Body of pancreas (tissue), 4 donors: ENCODE data around the gene ARL8B. TPM values are rescaled to one million over a fixed set of nuclear protein-coding genes. Genes with fewer than 3 reads are reported as not detected.

Source experiments
- ATAC-seq: fragments of 150-250 bp; one replicate; pipeline ENCODE4 v1.9.1; 2016
- DNase-seq, 4 donors: peaks; one replicate each; pipeline ENCODE4 v3.0.0-alpha.2; 2019
- H3K27ac ChIP-seq, 4 donors: fragments of 200-600 bp; sonication (generic); 1 replicate in 3 of 4; 2 replicates in 1 of 4; pipeline versions ENCODE4 v1.5.1 to v1.6.1; 2016 to 2019; ENCODE audit warnings: mild to moderate bottlenecking in 1 of 4, mixed read lengths in 1 of 4, moderate library complexity in 1 of 4
- H3K27me3 ChIP-seq, 2 donors: fragments of 200-600 bp; sonication (generic); one replicate each; pipeline ENCODE4 v1.6.0; 2016; ENCODE audit warnings: mild to moderate bottlenecking in 1 of 2
- H3K36me3 ChIP-seq, 2 donors: fragments of 200-600 bp; sonication (generic); replicated peaks in 1 of 2; 2 replicates each; pipeline ENCODE4 v1.5.1; 2016; ENCODE audit warnings: low read depth in 2 of 2; ENCODE audit not compliant: insufficient read depth in 1 of 2
- H3K4me1 ChIP-seq: fragments of 200-600 bp; sonication (generic); one replicate; pipeline ENCODE4 v1.6.0; 2016
- H3K4me3 ChIP-seq, 2 donors: fragments of 200-600 bp; sonication (generic); 1 replicate in 1 of 2; 2 replicates in 1 of 2; pipeline ENCODE4 v1.5.1; 2016 to 2019
- H3K9me3 ChIP-seq, 3 donors: fragments of 200-600 bp; sonication (generic); 1 replicate in 2 of 3; 2 replicates in 1 of 3; pipeline ENCODE4 v1.5.1; 2016
- CTCF ChIP-seq, 7 experiments: fragments of 450-650 bp in 4 of 7; fragments of 200-600 bp in 3 of 7; sonication (generic) in 3 of 7; IDR thresholded peaks; one replicate each; pipeline ENCODE4 v1.5.1; 2016 to 2019; ENCODE audit warnings: antibody characterized with exemption in 7 of 7
- POLR2A ChIP-seq, 3 donors: fragments of 450-650 bp; IDR thresholded peaks; one replicate each; pipeline ENCODE4 v1.6.1; 2016; ENCODE audit warnings: antibody characterized with exemption in 3 of 3, mild to moderate bottlenecking in 2 of 3
- WGBS, 2 donors: methylation state at CpG; one replicate each; pipeline ENCODE4 v1.1.5; 2017; 5-methylcytosine and 5-hydroxymethylcytosine counted together
- intact Hi-C: fragments of 100-400 bp; cut with DNase I; formaldehyde crosslinking; loops from one replicate; pipeline ENCODE4 v1.15.1; 2023
- total RNA-seq, 2 donors: library from RNA; depleted of rRNA; stranded (reverse); fragments of >200 nt; gene quantifications; one replicate each; pipeline ENCODE4 v1.1.0, GENCODE V29; 2016

Gene ARL8B
- total RNA-seq, 2 donors from 2014 or later = 21.0 to 30.3 TPM

GRCh38 chr3:5214352-5214751, 92.3 kb downstream of the ARL8B start:
- intact Hi-C loops = no loop called here
- no peak overlapping the region for H3K4me3 ChIP-seq
- H3K27me3 ChIP-seq = no peaks in the 10 kb centered on the region
- ATAC-seq = no peak
- no peak for DNase-seq
- H3K36me3 ChIP-seq = peaks cover 15 to 61% of the 10 kb centered on the region in 2 donors
- no peak overlapping the region for H3K27ac ChIP-seq
- TF ChIP-seq POLR2A (IDR thresholded peaks at IDR 0.05) (no peak), CTCF (IDR thresholded peaks at IDR 0.05) (no peak)
- 58 to 67% methylated on average over 9 of the region's 9 CpGs for WGBS, 2 donors
- no peaks in the 10 kb centered on the region for H3K4me1 ChIP-seq
- H3K9me3 ChIP-seq = no peaks in the 10 kb centered on the region

- no peak overlapping the region for H3K27ac ChIP-seq
- peaks cover 10 to 33% of the 10 kb centered on the region in 2 donors for H3K36me3 ChIP-seq
- no peaks in the 10 kb centered on the region for H3K27me3 ChIP-seq
- 73 to 80% methylated on average over 9 of the region's 9 CpGs for WGBS, 2 donors
- TF ChIP-seq POLR2A (IDR thresholded peaks at IDR 0.05) (no peak), CTCF (IDR thresholded peaks at IDR 0.05) (no peak)
- ATAC-seq = peak; percentile 48
- intact Hi-C loops = no loop called here
- H3K4me3 ChIP-seq = no peak overlapping the region
- peak in 2 of 4 donors; percentile 28 to 38 for DNase-seq
- H3K9me3 ChIP-seq = no peaks in the 10 kb centered on the region
- no peaks in the 10 kb centered on the region for H3K4me1 ChIP-seq
These were observed 95.9 kb downstream of the ARL8B start for GRCh38 chr3:5217824-5218595.

- WGBS, 2 donors = 73 to 77% methylated on average over 5 of the region's 5 CpGs
- Histone ChIP-seq H3K4me1 (no peaks in the 10 kb centered on the region), H3K4me3 (no peak overlapping the region), H3K9me3 (no peaks in the 10 kb centered on the region), H3K27me3 (no peaks in the 10 kb centered on the region), H3K27ac (no peak overlapping the region), H3K36me3 (peaks cover 10 to 27% of the 10 kb centered on the region in 2 donors)
- DNase-seq (no peak), ATAC-seq (no peak)
- intact Hi-C loops = no loop called here
- no peak for TF ChIP-seq POLR2A (IDR thresholded peaks at IDR 0.05)
- TF ChIP-seq CTCF (IDR thresholded peaks at IDR 0.05) = no peak
These were observed 96.7 kb downstream of the ARL8B start for GRCh38 chr3:5218815-5219214.

GRCh38 chr3:5219216-5219615, 97.1 kb downstream of the ARL8B start:
- DNase-seq = no peak
- TF ChIP-seq CTCF (IDR thresholded peaks at IDR 0.05) (no peak), POLR2A (IDR thresholded peaks at IDR 0.05) (no peak)
- Histone ChIP-seq H3K27ac (no peak overlapping the region), H3K9me3 (no peaks in the 10 kb centered on the region), H3K4me3 (no peak overlapping the region), H3K4me1 (no peaks in the 10 kb centered on the region), H3K27me3 (no peaks in the 10 kb centered on the region), H3K36me3 (peaks cover 10 to 23% of the 10 kb centered on the region in 2 donors)
- ATAC-seq = no peak
- WGBS, 2 donors = 79 to 87% methylated on average over 4 of the region's 4 CpGs
- intact Hi-C loops = no loop called here

- no peak overlapping the region for H3K4me3 ChIP-seq
- intact Hi-C loops = no loop called here
- no peaks in the 10 kb centered on the region for H3K4me1 ChIP-seq
- TF ChIP-seq POLR2A (IDR thresholded peaks at IDR 0.05) (no peak), CTCF (IDR thresholded peaks at IDR 0.05) (no peak)
- H3K36me3 ChIP-seq = peaks cover 7 to 16% of the 10 kb centered on the region in 2 donors
- no peak for DNase-seq
- H3K27me3 ChIP-seq = no peaks in the 10 kb centered on the region
- 60 to 68% methylated on average over 5 of the region's 5 CpGs for WGBS, 2 donors
- H3K27ac ChIP-seq = no peak overlapping the region
- no peak for ATAC-seq
- no peaks in the 10 kb centered on the region for H3K9me3 ChIP-seq
These were observed 98.1 kb downstream of the ARL8B start for GRCh38 chr3:5220193-5220592.
